ENCODE results near the gene SLFN11. TPM values are rescaled to one million over a fixed set of nuclear protein-coding genes. Genes with fewer than 3 reads are reported as not detected.
A peak's percentile ranks its signal among the peaks of the same experiment; 100 is the strongest.
"Not testable (repeated sequence)": the region's sequence is repeated elsewhere in the genome, so short reads cannot be mapped to it uniquely, and the experiment has no call there.

Gene SLFN11, protein sequence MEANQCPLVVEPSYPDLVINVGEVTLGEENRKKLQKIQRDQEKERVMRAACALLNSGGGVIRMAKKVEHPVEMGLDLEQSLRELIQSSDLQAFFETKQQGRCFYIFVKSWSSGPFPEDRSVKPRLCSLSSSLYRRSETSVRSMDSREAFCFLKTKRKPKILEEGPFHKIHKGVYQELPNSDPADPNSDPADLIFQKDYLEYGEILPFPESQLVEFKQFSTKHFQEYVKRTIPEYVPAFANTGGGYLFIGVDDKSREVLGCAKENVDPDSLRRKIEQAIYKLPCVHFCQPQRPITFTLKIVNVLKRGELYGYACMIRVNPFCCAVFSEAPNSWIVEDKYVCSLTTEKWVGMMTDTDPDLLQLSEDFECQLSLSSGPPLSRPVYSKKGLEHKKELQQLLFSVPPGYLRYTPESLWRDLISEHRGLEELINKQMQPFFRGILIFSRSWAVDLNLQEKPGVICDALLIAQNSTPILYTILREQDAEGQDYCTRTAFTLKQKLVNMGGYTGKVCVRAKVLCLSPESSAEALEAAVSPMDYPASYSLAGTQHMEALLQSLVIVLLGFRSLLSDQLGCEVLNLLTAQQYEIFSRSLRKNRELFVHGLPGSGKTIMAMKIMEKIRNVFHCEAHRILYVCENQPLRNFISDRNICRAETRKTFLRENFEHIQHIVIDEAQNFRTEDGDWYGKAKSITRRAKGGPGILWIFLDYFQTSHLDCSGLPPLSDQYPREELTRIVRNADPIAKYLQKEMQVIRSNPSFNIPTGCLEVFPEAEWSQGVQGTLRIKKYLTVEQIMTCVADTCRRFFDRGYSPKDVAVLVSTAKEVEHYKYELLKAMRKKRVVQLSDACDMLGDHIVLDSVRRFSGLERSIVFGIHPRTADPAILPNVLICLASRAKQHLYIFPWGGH
- total RNA-seq (74.1 and 102 TPM in 2 replicates), polyA plus RNA-seq (61.3 and 63.6 TPM in 2 replicates), polyA minus RNA-seq (ENCODE audit: low replicate concordance) (28.2 and 74.7 TPM in 2 replicates)
- 44.7 and 47.8 TPM in 2 replicates for polyA plus RNA-seq (2012)

DNA sequence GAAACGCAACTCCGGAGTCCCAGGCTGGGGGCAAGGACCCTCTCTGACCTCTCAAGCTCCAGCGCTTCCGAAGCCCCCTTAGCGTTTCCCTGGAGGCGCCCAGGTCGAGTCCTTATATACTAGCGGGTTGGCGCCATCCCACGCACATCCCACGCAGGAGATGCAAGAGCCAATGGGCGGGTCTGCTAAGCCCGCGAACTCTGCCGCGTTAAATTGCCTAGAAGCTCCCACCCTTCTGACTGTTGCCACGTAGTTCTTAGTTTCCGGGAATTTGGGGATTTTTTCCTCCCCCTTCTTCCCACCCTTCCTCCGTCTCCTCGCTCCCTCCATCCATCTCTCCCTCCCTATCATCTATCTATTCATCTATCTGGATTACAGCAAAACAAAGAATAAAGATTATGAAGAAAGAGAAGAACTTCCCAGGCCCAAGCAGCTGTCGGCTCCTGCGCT lies at the start of gene SLFN11:
Gene SLFN11 (minus strand): TSS at position 88 of the 450 bp plus-strand sequence. CDS start 9,814 bp downstream, outside the sequence.
- DNase-seq (ENCODE audit: low read depth in 2 of 2) = peak; percentile 78 to 97
- H3K4me1 ChIP-seq (ENCODE audit: control insufficient read depth, extremely low read depth, insufficient read depth, low read length) = no peaks in the 10 kb centered on the region
- H3K4me3 ChIP-seq (replicated peaks in 1 of 4; ENCODE audit: control extremely low read depth in 1 of 4, insufficient read depth in 1 of 4, low read depth in 3 of 4, low read length in 4 of 4) = peak within 1 kb of the TSS; percentile 83 to 91 (median 86)
- TF ChIP-seq, protein P1, sequence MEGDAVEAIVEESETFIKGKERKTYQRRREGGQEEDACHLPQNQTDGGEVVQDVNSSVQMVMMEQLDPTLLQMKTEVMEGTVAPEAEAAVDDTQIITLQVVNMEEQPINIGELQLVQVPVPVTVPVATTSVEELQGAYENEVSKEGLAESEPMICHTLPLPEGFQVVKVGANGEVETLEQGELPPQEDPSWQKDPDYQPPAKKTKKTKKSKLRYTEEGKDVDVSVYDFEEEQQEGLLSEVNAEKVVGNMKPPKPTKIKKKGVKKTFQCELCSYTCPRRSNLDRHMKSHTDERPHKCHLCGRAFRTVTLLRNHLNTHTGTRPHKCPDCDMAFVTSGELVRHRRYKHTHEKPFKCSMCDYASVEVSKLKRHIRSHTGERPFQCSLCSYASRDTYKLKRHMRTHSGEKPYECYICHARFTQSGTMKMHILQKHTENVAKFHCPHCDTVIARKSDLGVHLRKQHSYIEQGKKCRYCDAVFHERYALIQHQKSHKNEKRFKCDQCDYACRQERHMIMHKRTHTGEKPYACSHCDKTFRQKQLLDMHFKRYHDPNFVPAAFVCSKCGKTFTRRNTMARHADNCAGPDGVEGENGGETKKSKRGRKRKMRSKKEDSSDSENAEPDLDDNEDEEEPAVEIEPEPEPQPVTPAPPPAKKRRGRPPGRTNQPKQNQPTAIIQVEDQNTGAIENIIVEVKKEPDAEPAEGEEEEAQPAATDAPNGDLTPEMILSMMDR (conservative IDR thresholded peaks at IDR 0.05 in 1 of 2, IDR thresholded peaks at IDR 0.05 in 1 of 2; ENCODE audit: low read depth in 1 of 2, low read length in 2 of 2) = no peak
- TF ChIP-seq EZH2 (IDR thresholded peaks at IDR 0.05; ENCODE audit: low read length, missing control alignments) = no peak
- H2AFZ ChIP-seq (ENCODE audit: low read length) = peak within 1 kb of the TSS; percentile 70
- H3K9ac ChIP-seq (ENCODE audit: insufficient read depth, low read length) = peak within 1 kb of the TSS; percentile 98
- no peaks in the 10 kb centered on the region for H3K9me3 ChIP-seq (ENCODE audit: control insufficient read depth, insufficient read depth, low read depth, low read length)
- peaks cover 4% of the 10 kb centered on the region for H3K36me3 ChIP-seq (ENCODE audit: control insufficient read depth, insufficient read depth, low read length)
- H3K4me2 ChIP-seq (ENCODE audit: extremely low read depth, insufficient read depth, low read length) = peak within 1 kb of the TSS; percentile 97
- peak within 1 kb of the TSS; percentile 100 for H3K27ac ChIP-seq (ENCODE audit: insufficient read depth, low read length)
- H3K79me2 ChIP-seq (ENCODE audit: control insufficient read depth, insufficient read depth, low read length) = peaks cover 44% of the 10 kb centered on the region
- no peaks in the 10 kb centered on the region for H4K20me1 ChIP-seq (ENCODE audit: control insufficient read depth, extremely low read depth, insufficient read depth, low read length)
- no peaks in the 10 kb centered on the region for H3K27me3 ChIP-seq (ENCODE audit: control insufficient read depth, insufficient read depth, low read length)

DNA sequence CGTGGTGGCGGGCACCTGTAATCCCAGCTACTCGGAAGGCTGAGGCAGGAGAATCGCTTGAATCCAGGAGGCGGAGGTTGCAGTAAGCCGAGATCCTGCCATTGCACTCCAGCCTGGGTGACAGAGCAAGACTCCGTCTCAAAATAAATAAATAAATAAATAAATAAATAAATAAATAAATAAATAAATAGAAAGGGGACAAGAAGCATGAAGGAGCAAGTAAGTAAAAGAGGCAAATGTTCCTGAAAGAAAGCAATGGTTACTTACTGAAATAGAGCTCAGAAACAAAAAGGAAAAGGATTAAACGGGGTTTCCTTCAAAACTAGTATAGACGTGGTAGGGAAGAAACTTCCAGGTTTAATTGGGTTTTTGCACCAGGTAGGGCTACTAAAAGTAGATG lies 47.6 kb upstream of the SLFN11 start:
- H3K9me3 ChIP-seq (ENCODE audit: control insufficient read depth, insufficient read depth, low read depth, low read length); DNase-seq (ENCODE audit: low read depth in 2 of 2); H4K20me1 ChIP-seq (ENCODE audit: control insufficient read depth, extremely low read depth, insufficient read depth, low read length); H3K4me1 ChIP-seq (ENCODE audit: control insufficient read depth, extremely low read depth, insufficient read depth, low read length); H3K4me3 ChIP-seq (replicated peaks in 1 of 4; ENCODE audit: control extremely low read depth in 1 of 4, insufficient read depth in 1 of 4, low read depth in 3 of 4, low read length in 4 of 4); H3K36me3 ChIP-seq (ENCODE audit: control insufficient read depth, insufficient read depth, low read length); H3K9ac ChIP-seq (ENCODE audit: insufficient read depth, low read length); H2AFZ ChIP-seq (ENCODE audit: low read length); H3K27me3 ChIP-seq (ENCODE audit: control insufficient read depth, insufficient read depth, low read length); H3K4me2 ChIP-seq (ENCODE audit: extremely low read depth, insufficient read depth, low read length); H3K79me2 ChIP-seq (ENCODE audit: control insufficient read depth, insufficient read depth, low read length); H3K27ac ChIP-seq (ENCODE audit: insufficient read depth, low read length): not testable (repeated sequence)

DNA sequence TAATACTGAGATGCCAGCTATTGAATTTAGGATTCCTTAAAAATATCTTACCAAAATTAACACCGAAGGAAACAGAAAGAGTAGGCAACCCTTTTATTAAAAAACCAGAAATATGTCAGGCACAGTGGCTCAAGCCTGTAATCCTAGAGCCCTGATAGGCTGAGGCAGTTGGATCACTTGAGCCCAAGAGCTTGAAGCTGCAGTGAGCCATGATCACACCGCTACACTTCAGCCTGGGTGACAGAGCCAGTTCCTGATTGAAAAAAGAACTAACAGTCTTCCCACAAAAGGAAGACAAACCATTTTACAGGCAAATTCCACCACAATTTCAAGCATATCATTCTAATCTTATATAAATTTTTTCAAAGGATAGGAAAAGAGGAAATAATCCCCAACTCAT lies 43.2 kb upstream of the SLFN11 start:
- no peaks in the 10 kb centered on the region for H3K27me3 ChIP-seq (ENCODE audit: control insufficient read depth, insufficient read depth, low read length)
- peaks cover 4% of the 10 kb centered on the region for H3K79me2 ChIP-seq (ENCODE audit: control insufficient read depth, insufficient read depth, low read length)
- no peak overlapping the region for H3K4me3 ChIP-seq (replicated peaks in 1 of 4; ENCODE audit: control extremely low read depth in 1 of 4, insufficient read depth in 1 of 4, low read depth in 3 of 4, low read length in 4 of 4)
- DNase-seq (ENCODE audit: low read depth in 2 of 2) = no peak
- H3K27ac ChIP-seq (ENCODE audit: insufficient read depth, low read length) = no peak overlapping the region
- H3K4me1 ChIP-seq (ENCODE audit: control insufficient read depth, extremely low read depth, insufficient read depth, low read length) = no peaks in the 10 kb centered on the region
- H3K9ac ChIP-seq (ENCODE audit: insufficient read depth, low read length) = no peak overlapping the region
- H2AFZ ChIP-seq (ENCODE audit: low read length) = no peak overlapping the region
- no peak overlapping the region for H3K4me2 ChIP-seq (ENCODE audit: extremely low read depth, insufficient read depth, low read length)
- no peaks in the 10 kb centered on the region for H4K20me1 ChIP-seq (ENCODE audit: control insufficient read depth, extremely low read depth, insufficient read depth, low read length)
- H3K36me3 ChIP-seq (ENCODE audit: control insufficient read depth, insufficient read depth, low read length) = peaks cover 3% of the 10 kb centered on the region
- TF ChIP-seq, protein P1 (conservative IDR thresholded peaks at IDR 0.05 in 1 of 2, IDR thresholded peaks at IDR 0.05 in 1 of 2; ENCODE audit: low read depth in 1 of 2, low read length in 2 of 2) = no peak
- no peak for TF ChIP-seq EZH2 (IDR thresholded peaks at IDR 0.05; ENCODE audit: low read length, missing control alignments)
- H3K9me3 ChIP-seq (ENCODE audit: control insufficient read depth, insufficient read depth, low read depth, low read length) = no peaks in the 10 kb centered on the region

DNA sequence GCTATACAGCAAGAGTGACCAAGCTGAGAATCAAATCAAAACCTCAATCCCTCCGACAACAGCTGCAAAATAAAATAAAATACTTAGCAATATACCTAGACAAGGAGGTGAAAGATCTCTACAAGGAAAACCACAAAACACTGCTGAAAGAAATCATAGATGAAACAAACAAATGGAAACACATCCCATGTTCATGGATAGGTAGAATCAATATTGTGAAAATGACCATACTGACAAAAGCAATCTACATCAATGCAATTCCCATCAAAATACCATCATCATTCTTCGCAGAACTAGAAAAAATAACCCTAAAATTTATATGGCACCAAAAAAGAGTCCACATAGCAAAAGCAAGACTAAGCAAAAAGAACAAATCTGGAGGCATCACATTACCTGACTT lies 41.3 kb upstream of the SLFN11 start:
- peaks cover 12% of the 10 kb centered on the region for H3K36me3 ChIP-seq (ENCODE audit: control insufficient read depth, insufficient read depth, low read length)
- H3K79me2 ChIP-seq (ENCODE audit: control insufficient read depth, insufficient read depth, low read length) = not testable (repeated sequence)

More for the DNA sequence above, 41.3 kb upstream of the SLFN11 start:
- H4K20me1 ChIP-seq (ENCODE audit: control insufficient read depth, extremely low read depth, insufficient read depth, low read length); DNase-seq (ENCODE audit: low read depth in 2 of 2); H3K27me3 ChIP-seq (ENCODE audit: control insufficient read depth, insufficient read depth, low read length); H2AFZ ChIP-seq (ENCODE audit: low read length); H3K4me1 ChIP-seq (ENCODE audit: control insufficient read depth, extremely low read depth, insufficient read depth, low read length); H3K4me2 ChIP-seq (ENCODE audit: extremely low read depth, insufficient read depth, low read length); H3K27ac ChIP-seq (ENCODE audit: insufficient read depth, low read length); H3K9ac ChIP-seq (ENCODE audit: insufficient read depth, low read length); H3K9me3 ChIP-seq (ENCODE audit: control insufficient read depth, insufficient read depth, low read depth, low read length); H3K4me3 ChIP-seq (replicated peaks in 1 of 4; ENCODE audit: control extremely low read depth in 1 of 4, insufficient read depth in 1 of 4, low read depth in 3 of 4, low read length in 4 of 4): not testable (repeated sequence)
